ENCODE results near the gene STARD3. TPM values are rescaled to one million over a fixed set of nuclear protein-coding genes. Genes with fewer than 3 reads are reported as not detected.

Gene STARD3
- total and polyA plus RNA-seq, 9 of the 15 experiments (the other 6 are each of a cell fraction or from before 2014, with no cell fraction given), result 0.63 to 87.0 (median 46.0) TPM

DNA sequence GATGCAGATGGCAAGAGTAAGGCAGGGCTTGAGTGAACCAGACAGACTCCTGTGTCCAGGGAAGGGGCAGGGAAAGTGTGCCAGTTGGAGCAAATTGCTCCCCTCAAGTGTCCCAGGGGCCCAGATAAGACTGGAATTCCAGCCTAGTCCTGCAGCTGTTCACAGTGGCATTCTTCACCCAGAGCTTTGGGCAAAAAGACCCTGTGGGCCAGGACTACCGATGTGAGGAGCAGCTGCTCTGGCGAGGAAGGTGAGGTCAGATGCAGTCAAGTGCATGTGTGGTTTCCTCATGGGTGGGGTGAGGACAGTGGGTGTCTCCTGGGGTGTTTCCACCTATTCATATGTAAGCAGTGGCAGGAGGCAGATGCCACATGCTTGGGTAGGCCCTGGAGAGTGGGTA lies 43.6 kb upstream of the STARD3 start (continued):
- TF ChIP-seq ADNP (tag; IDR thresholded peaks at IDR 0.05) (no peak), CC2D1A (IDR thresholded peaks at IDR 0.05) (no peak), NR2C1 (IDR thresholded peaks at IDR 0.05) (no peak), NR2C1 (tag; IDR thresholded peaks at IDR 0.05) (no peak)

DNA sequence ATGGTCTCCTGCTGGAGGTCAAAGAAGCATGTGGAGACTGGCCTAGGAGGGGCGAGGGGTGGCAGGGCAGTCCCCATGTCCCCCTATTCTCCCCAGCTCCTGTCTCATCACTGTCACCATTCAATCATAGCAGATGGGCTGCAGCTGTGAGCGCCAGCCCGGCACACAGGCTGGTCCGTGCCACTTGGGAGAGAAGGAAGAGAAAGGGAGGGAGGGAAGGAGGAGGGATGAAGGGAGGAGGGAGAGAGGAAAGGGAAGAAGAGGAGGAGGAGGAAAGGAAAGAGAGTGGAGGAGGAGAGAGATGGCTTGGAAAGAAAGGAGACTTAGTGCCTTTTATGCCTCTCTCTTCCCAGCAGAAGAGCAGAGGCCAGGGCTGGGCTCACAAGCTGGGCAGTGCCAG lies 41.6 kb upstream of the STARD3 start:
- no peak for ATAC-seq
- in situ Hi-C loops (cut with MboI) (no loop called here), intact Hi-C loops (cut with micrococcal nuclease) (no loop called here)
- H3K9me1 ChIP-seq (ENCODE audit: control insufficient read depth, insufficient read depth, low read length), result no peaks in the 10 kb centered on the region
- no peaks in the 10 kb centered on the region for H3K36me3 ChIP-seq (ENCODE audit: control insufficient read depth, insufficient read depth, low read length)
- peaks cover 26 to 46% of the 10 kb centered on the region in 2 experiments for H3K27me3 ChIP-seq (ENCODE audit: control insufficient read depth in 2 of 2, insufficient read depth in 2 of 2, low read length in 2 of 2)
- POLR2A ChIA-PET, result interaction anchor here (1.1 kb wide), 1 partner anchor 17 kb away, joined by 5 read pairs; no protein-coding TSS in a partner anchor
- FAIRE-seq, result no peak
- H3K9ac ChIP-seq (ENCODE audit: insufficient read depth in 1 of 2, low read depth in 2 of 2, low read length in 2 of 2), result no peak overlapping the region
- H3K27ac ChIP-seq (ENCODE audit: extremely low read depth, low read depth, low read length), result no peak overlapping the region
- H2AFZ ChIP-seq (ENCODE audit: low read depth, low read length), result no peak overlapping the region
- no peak overlapping the region for H3K4me2 ChIP-seq (ENCODE audit: insufficient read depth, low read length)
- WGBS (ENCODE audit: insufficient coverage, low coverage, missing lambda C conversion rate), result 3% methylated on average over 3 of the region's 4 CpGs
- H3K79me2 ChIP-seq (ENCODE audit: control insufficient read depth, insufficient read depth, low read length), result no peaks in the 10 kb centered on the region
- peaks cover 6% of the 10 kb centered on the region; the same call in 1 of the 2 replicates for H4K20me1 ChIP-seq (replicated peaks; ENCODE audit: control insufficient read depth, insufficient read depth, low read length)
- H3K4me1 ChIP-seq (replicated peaks in 1 of 2; ENCODE audit: control insufficient read depth in 2 of 2, insufficient read depth in 2 of 2, low read length in 2 of 2), result peaks cover 0 to 24% of the 10 kb centered on the region in 2 experiments; a peak in 1 of 5 replicates
- no TSS peak for BruUV-seq (replicated peaks)
- peak; percentile 86 for TF ChIP-seq ZNF263 (CRISPR knock-in tag; IDR thresholded peaks at IDR 0.05; ENCODE audit: borderline replicate concordance)
- no peak for TF ChIP-seq NR4A1 (CRISPR knock-in tag; IDR thresholded peaks at IDR 0.05)
- TF ChIP-seq NR4A1 (tag; IDR thresholded peaks at IDR 0.05), result no peak
- no peak for TF ChIP-seq RAD51 (IDR thresholded peaks at IDR 0.05; ENCODE audit: borderline replicate concordance, low read depth)
- TF ChIP-seq TCFL5 (CRISPR knock-in tag; conservative IDR thresholded peaks at IDR 0.05), result no peak
- no peak overlapping the region for H3K4me3 ChIP-seq
- CTCF ChIA-PET (ENCODE audit: low intra/inter-chr PET ratio), result no interaction called here
- no peaks in the 10 kb centered on the region for H3K9me3 ChIP-seq (replicated peaks; ENCODE audit: control insufficient read depth, insufficient read depth, low read depth, low read length)
- DNase-seq (ENCODE audit: extremely low read depth in 1 of 4, low spot score in 3 of 4), result no peak
